Renal cortex interstitium (tissue), 11 donors: Measurements from ENCODE around the gene CNTN4. TPM values are rescaled to one million over a fixed set of nuclear protein-coding genes. Genes with fewer than 3 reads are reported as not detected.

ENCODE experiments used
- DNase-seq, 11 donors: peaks; one replicate each; pipeline ENCODE4 v3.0.0-alpha.2; 2013; ENCODE audit warnings: low read depth in 9 of 11, low spot score in 4 of 11; ENCODE audit errors: extremely low read depth in 1 of 11
- polyA plus RNA-seq, 3 donors: library from polyadenylated mRNA; unstranded; fragments of 120-200 nt; gene quantifications; one replicate each; pipeline ENCODE4 v1.2.1, GENCODE V29; 2013; ENCODE audit not compliant: insufficient read length in 3 of 3

CNTN4 gene
- polyA plus RNA-seq, 3 donors = 27.6 to 36.4 (median 33.2) TPM

GRCh38 chr3:2603692-2604289 lies 505.1 kb downstream of the CNTN4 start:
- DNase-seq = no peak

GRCh38 chr3:2614578-2614977 lies 515.9 kb downstream of the CNTN4 start:
- DNase-seq = no peak

- DNase-seq = no peak
Observed at GRCh38 chr3:2615080-2615479, 516.4 kb downstream of the CNTN4 start.

GRCh38 chr3:2623436-2623835 lies 524.8 kb downstream of the CNTN4 start:
- peak in 1 of 11 donors; percentile 2 for DNase-seq

GRCh38 chr3:2628117-2628516 lies 529.5 kb downstream of the CNTN4 start:
- DNase-seq = no peak

- DNase-seq = no peak
Observed at GRCh38 chr3:2635511-2635910, 536.8 kb downstream of the CNTN4 start.

GRCh38 chr3:2643606-2644005 lies 544.9 kb downstream of the CNTN4 start:
- no peak for DNase-seq

GRCh38 chr3:2645001-2645400 lies 546.3 kb downstream of the CNTN4 start:
- no peak for DNase-seq

GRCh38 chr3:2650746-2651145 lies 552.1 kb downstream of the CNTN4 start:
- no peak for DNase-seq

- DNase-seq = no peak
Observed at GRCh38 chr3:2652386-2652785, 553.7 kb downstream of the CNTN4 start.

GRCh38 chr3:2653706-2654105 lies 555.0 kb downstream of the CNTN4 start:
- DNase-seq = no peak

GRCh38 chr3:2655229-2655701 lies 556.6 kb downstream of the CNTN4 start:
- DNase-seq = peak in 2 of 11 donors; percentile 7 to 25

GRCh38 chr3:2656806-2657777 lies 558.4 kb downstream of the CNTN4 start:
- DNase-seq = peak in 2 of 11 donors; percentile 7 to 25

GRCh38 chr3:2657971-2658370 lies 559.3 kb downstream of the CNTN4 start:
- no peak for DNase-seq

- DNase-seq = no peak
Observed at GRCh38 chr3:2659896-2660295, 561.2 kb downstream of the CNTN4 start.

- DNase-seq = peak in 1 of 11 donors; percentile 8
Observed at GRCh38 chr3:2661078-2661477, 562.4 kb downstream of the CNTN4 start.

GRCh38 chr3:2677501-2677900 lies 578.8 kb downstream of the CNTN4 start:
- DNase-seq = no peak

GRCh38 chr3:2680236-2680635 lies 581.6 kb downstream of the CNTN4 start:
- DNase-seq = no peak

GRCh38 chr3:2684046-2684445 lies 585.4 kb downstream of the CNTN4 start:
- peak in 1 of 11 donors; percentile 7 for DNase-seq

GRCh38 chr3:2686816-2687502 lies 588.3 kb downstream of the CNTN4 start:
- no peak for DNase-seq
